HG03565 (cell line): ENCODE measurements around the gene HSF2.
A peak's percentile ranks its signal among the peaks of the same experiment; 100 is the strongest.
"Not testable (repeated sequence)": the region's sequence is repeated elsewhere in the genome, so short reads cannot be mapped to it uniquely, and the experiment has no call there.

Experiments used
- ATAC-seq: cut with Tn5 transposase; IDR thresholded peaks from one replicate; pipeline ENCODE4 v1.9.1; 2021; ENCODE audit warnings: mild to moderate bottlenecking, moderate library complexity; ENCODE audit not compliant: unreplicated experiment

HSF2 gene

GRCh38 chr6:122452509-122452908 lies 53.1 kb downstream of the HSF2 start:
- ATAC-seq = no peak

DNA sequence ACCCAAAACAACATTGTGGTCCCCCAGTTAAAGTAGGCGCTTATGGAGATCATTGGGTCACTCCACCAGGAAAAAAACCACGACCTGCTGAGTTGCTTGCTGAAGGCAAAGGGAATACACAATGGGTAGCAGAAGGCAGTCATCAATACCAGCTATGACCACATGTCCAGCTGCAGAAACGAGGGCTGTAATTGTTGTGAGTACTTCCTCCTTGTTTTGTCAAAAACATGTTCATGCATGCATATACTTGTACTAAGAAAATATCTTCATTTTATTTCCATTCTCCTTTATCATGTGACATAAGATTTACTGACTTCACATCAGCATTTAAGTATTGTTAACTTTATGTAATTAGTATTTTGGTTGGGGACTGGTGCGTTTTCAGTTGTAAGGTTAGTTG lies 55.2 kb downstream of the HSF2 start:
- no peak for ATAC-seq

DNA sequence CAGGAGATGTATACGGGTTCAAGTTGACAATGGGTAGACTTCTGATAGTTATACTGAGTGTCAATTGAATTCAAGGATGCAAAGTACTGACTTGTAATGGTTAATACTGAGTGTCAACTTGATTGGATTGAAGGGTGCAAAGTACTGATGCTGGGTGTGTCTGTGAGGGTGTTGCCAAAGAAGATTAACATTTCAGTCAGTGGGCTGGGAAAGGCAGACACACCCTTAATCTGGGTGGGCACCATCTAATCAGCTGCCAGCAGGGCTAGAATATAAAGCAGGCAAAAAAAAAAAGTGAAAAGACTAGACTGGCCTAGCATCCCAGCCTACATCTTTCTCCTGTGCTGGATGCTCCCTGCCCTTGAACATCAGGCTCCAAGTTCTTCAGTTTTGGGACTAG lies 55.7 kb downstream of the HSF2 start:
- ATAC-seq = not testable (repeated sequence)

GRCh38 chr6:122458087-122458486 lies 58.6 kb downstream of the HSF2 start:
- no peak for ATAC-seq

GRCh38 chr6:122459240-122459639 lies 59.8 kb downstream of the HSF2 start:
- no peak for ATAC-seq

GRCh38 chr6:122459865-122460416 lies 60.5 kb downstream of the HSF2 start:
- not testable (repeated sequence) for ATAC-seq

GRCh38 chr6:122461885-122462284 lies 62.4 kb downstream of the HSF2 start:
- ATAC-seq = no peak

DNA sequence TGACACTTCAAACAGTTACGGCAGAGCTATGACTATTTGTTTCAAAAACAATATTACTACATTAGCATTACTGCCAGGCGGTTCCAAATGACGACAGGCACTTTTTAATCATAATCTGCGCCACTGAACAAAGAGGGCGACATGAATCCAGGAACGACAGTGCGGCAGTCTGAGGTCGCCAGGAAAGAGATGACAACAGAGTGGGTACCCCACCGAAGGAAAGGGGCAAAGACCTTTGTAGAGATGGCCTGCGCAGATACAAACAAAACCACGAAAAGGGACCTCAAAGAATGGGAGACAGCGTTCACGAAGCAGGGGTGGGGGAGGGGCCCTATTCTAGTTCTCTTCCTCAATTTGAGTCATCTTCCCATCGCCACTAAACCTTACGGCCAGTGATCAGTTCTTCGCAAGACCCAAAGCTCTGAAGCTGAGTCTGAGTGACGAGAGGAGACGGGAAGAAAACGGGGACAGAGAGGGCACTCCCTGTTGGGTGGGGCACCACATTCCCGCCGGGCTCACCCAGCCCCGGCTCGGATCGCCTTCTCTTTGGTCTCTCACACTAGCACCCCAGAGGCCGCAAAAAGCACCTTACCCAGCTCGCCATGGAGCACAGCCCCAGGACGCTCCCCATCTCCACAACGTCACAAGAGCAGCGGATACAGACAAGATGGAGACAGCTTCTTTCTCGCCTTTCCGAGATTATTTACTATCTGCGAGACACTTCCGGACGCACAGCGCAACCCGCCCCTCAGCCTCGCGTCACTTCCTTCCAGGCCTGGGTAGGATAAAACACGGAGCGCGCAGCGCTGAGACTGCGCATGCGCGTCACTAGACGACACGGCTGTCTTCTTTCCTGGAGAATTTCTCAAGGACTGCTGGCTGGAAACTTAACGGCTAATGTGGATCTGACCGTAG lies 71.9 kb downstream of the HSF2 start, which contains the start of gene SERINC1:
Gene SERINC1 (minus strand): TSS at position 701 of the 915 bp plus-strand sequence. CDS start 70 bp downstream, at position 631.
- peak; percentile 97 for ATAC-seq

GRCh38 chr6:122472022-122472340 lies 72.5 kb downstream of the HSF2 start:
- ATAC-seq = peak; percentile 32

- no peak for ATAC-seq
These were observed 76.7 kb downstream of the HSF2 start for GRCh38 chr6:122476131-122476530.

- ATAC-seq = no peak
These were observed 83.3 kb downstream of the HSF2 start for GRCh38 chr6:122482750-122483080.
